Measurements from ENCODE around the gene OR4A5.
"Not testable (repeated sequence)": the region's sequence is repeated elsewhere in the genome, so short reads cannot be mapped to it uniquely, and the experiment has no call there.

OR4A5 gene, protein sequence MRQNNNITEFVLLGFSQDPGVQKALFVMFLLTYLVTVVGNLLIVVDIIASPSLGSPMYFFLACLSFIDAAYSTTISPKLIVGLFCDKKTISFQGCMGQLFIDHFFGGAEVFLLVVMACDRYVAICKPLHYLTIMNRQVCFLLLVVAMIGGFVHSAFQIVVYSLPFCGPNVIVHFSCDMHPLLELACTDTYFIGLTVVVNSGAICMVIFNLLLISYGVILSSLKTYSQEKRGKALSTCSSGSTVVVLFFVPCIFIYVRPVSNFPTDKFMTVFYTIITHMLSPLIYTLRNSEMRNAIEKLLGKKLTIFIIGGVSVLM

DNA sequence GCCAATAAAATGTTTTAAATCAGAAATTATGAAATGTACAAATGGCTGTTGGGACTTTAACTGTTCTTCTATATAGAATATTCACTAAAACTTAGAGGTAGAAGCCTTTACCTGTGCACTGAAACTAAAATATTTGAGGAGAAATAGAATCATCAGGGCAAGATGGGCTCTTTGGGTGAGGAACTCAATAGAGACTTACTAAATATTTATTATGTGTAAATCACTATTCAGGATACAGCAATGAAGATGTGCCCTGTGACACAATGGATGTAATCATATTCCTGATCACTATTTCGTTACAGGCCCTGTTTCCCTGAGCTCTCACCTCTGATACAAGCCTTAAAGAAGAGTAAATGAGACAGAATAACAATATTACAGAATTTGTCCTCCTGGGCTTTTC lies at the start of gene OR4A5:
Gene OR4A5 (plus strand): TSS at position 301 of the 400 bp plus-strand sequence. CDS start 53 bp downstream, at position 354.
- not testable (repeated sequence) for DNase-seq

GRCh38 chr11:54720094-54720493 lies 13.5 kb downstream of the OR4A5 start:
- not testable (repeated sequence) for DNase-seq
